Stimulated activated CD4-positive, alpha-beta T cell treated with anti-CD3 and anti-CD28 coated beads, Interleukin-1b, Interleukin-23, amount 100 ng/mL, for 24 hours (primary cell): ENCODE data around the gene KRTAP4-12.
"Not testable (repeated sequence)": the region's sequence is repeated elsewhere in the genome, so short reads cannot be mapped to it uniquely, and the experiment has no call there.

Experiments used
- DNase-seq, 4 experiments: peaks; one replicate each; pipeline ENCODE4 v3.0.0-alpha.2; 2020; ENCODE audit warnings: low read depth in 4 of 4, low spot score in 1 of 4

The KRTAP4-12 gene

GRCh38 chr17:41126412-41126811 is 2.4 kb upstream of the KRTAP4-12 start:
- DNase-seq, result no peak

GRCh38 chr17:41125064-41125463 is 1.1 kb upstream of the KRTAP4-12 start:
- no peak for DNase-seq

- not testable (repeated sequence) for DNase-seq
Measured at GRCh38 chr17:41123292-41123990, 541 bp downstream of the KRTAP4-12 start.

GRCh38 chr17:41121742-41122141 is 2.2 kb downstream of the KRTAP4-12 start:
- no peak for DNase-seq

GRCh38 chr17:41119696-41120690 is 4.0 kb downstream of the KRTAP4-12 start:
- DNase-seq, result not testable (repeated sequence)

- no peak for DNase-seq
Measured at GRCh38 chr17:41118721-41119120, 5.3 kb downstream of the KRTAP4-12 start.

- DNase-seq, result not testable (repeated sequence)
Measured at GRCh38 chr17:41117846-41118386, 6.1 kb downstream of the KRTAP4-12 start, which contains the start of gene KRTAP4-11. KRTAP4-11 (minus strand) TSS chr17:41118373; CDS start chr17:41118315, 58 bp downstream.

GRCh38 chr17:41116297-41116696 is 7.7 kb downstream of the KRTAP4-12 start:
- no peak for DNase-seq

- no peak for DNase-seq
Measured at GRCh38 chr17:41111151-41111885, 12.7 kb downstream of the KRTAP4-12 start.

GRCh38 chr17:41108728-41109386 is 15.1 kb downstream of the KRTAP4-12 start:
- not testable (repeated sequence) for DNase-seq

- no peak for DNase-seq
Measured at GRCh38 chr17:41107941-41108450, 16.0 kb downstream of the KRTAP4-12 start.

- DNase-seq, result not testable (repeated sequence)
Measured at GRCh38 chr17:41105347-41105746, 18.6 kb downstream of the KRTAP4-12 start, which contains the start of gene KRTAP4-9. KRTAP4-9 (plus strand) TSS chr17:41105389; CDS start chr17:41105389, 0 bp downstream.

- DNase-seq, result not testable (repeated sequence)
Measured at GRCh38 chr17:41104386-41105038, 19.5 kb downstream of the KRTAP4-12 start.

- DNase-seq, result no peak
Measured at GRCh38 chr17:41103896-41104295, 20.1 kb downstream of the KRTAP4-12 start.

- DNase-seq, result no peak
Measured at GRCh38 chr17:41101586-41102259, 22.3 kb downstream of the KRTAP4-12 start, which contains the start of gene KRTAP4-16. KRTAP4-16 (minus strand) TSS chr17:41102209; CDS start chr17:41102209, 0 bp downstream.

- not testable (repeated sequence) for DNase-seq
Measured at GRCh38 chr17:41099682-41100480, 24.1 kb downstream of the KRTAP4-12 start.

- no peak for DNase-seq
Measured at GRCh38 chr17:41098481-41098880, 25.5 kb downstream of the KRTAP4-12 start.

GRCh38 chr17:41098042-41098441 is 25.9 kb downstream of the KRTAP4-12 start, which contains the start of gene KRTAP4-8:
KRTAP4-8 (minus strand) TSS chr17:41098142; CDS start chr17:41098084, 58 bp downstream.
- DNase-seq, result no peak
